Esophagus muscularis mucosa (tissue), 4 donors: ENCODE data around the gene APH1B. TPM values are rescaled to one million over a fixed set of nuclear protein-coding genes. Genes with fewer than 3 reads are reported as not detected.

Experiments used
- DNase-seq: peaks from one replicate; pipeline ENCODE4 v3.0.0-alpha.2; 2017; ENCODE audit errors: extremely low spot score
- H3K27ac ChIP-seq, 4 donors: fragments of 200-600 bp; sonication (generic); replicated peaks in 1 of 4; 1 replicate in 3 of 4; 2 replicates in 1 of 4; pipeline ENCODE4 v1.5.1; 2016 to 2019; ENCODE audit warnings: mild to moderate bottlenecking in 1 of 4
- H3K27me3 ChIP-seq, 4 donors: fragments of 200-600 bp; sonication (generic); one replicate each; pipeline versions ENCODE4 v1.5.1 to v1.6.0; 2016 to 2019
- H3K36me3 ChIP-seq, 4 donors: fragments of 200-600 bp; sonication (generic); one replicate each; pipeline ENCODE4 v1.5.1; 2016 to 2019
- H3K4me1 ChIP-seq, 4 donors: fragments of 200-600 bp; sonication (generic); one replicate each; pipeline ENCODE4 v1.5.1; 2016 to 2019
- H3K4me3 ChIP-seq, 4 donors: fragments of 200-600 bp; sonication (generic); 1 replicate in 2 of 4; 2 replicates in 2 of 4; pipeline ENCODE4 v1.5.1; 2016 to 2019; ENCODE audit warnings: mild to moderate bottlenecking in 4 of 4, moderate library complexity in 1 of 4
- H3K9me3 ChIP-seq, 4 donors: fragments of 200-600 bp; sonication (generic); 1 replicate in 3 of 4; 2 replicates in 1 of 4; pipeline ENCODE4 v1.5.1; 2016 to 2019
- CTCF ChIP-seq, 3 experiments: fragments of 200-600 bp in 2 of 3; fragments of 450-650 bp in 1 of 3; sonication (generic) in 2 of 3; IDR thresholded peaks; one replicate each; pipeline ENCODE4 v1.5.1; 2017 to 2019; ENCODE audit warnings: antibody characterized with exemption in 3 of 3, mild to moderate bottlenecking in 2 of 3, moderate library complexity in 1 of 3
- EP300 ChIP-seq: sonication (generic); formaldehyde crosslinking; IDR thresholded peaks from one replicate; pipeline ENCODE4 v1.6.1; 2017; ENCODE audit warnings: antibody characterized with exemption
- POLR2A ChIP-seq: fragments of 450-650 bp; IDR thresholded peaks from one replicate; pipeline ENCODE4 v1.6.1; 2017; ENCODE audit warnings: antibody characterized with exemption, moderate library complexity, mild to moderate bottlenecking, low read depth
- POLR2AphosphoS5 ChIP-seq, 2 donors: sonication (generic); formaldehyde crosslinking; IDR thresholded peaks; one replicate each; pipeline ENCODE4 v1.6.1; 2017; ENCODE audit warnings: antibody characterized with exemption in 2 of 2
- WGBS: methylation state at CpG from one replicate; pipeline ENCODE4 v1.1.5; 2018; 5-methylcytosine and 5-hydroxymethylcytosine counted together
- intact Hi-C: fragments of 100-400 bp; cut with DNase I; formaldehyde crosslinking; loops from one replicate; pipeline ENCODE4 v1.15.1; 2023
- total RNA-seq, 4 donors: library from RNA; depleted of rRNA; stranded (reverse); fragments of >200 nt; gene quantifications; one replicate each; pipeline versions ENCODE4 v1.1.0 to v1.2.1, GENCODE V29; 2016

Gene APH1B
- total RNA-seq, 4 donors from 2014 or later: 7.5 to 9.4 (median 8.9) TPM

GRCh38 chr15:63308491-63308890, 31.1 kb downstream of the APH1B start:
- Histone ChIP-seq H3K9me3 (no peaks in the 10 kb centered on the region), H3K27ac (no peak overlapping the region), H3K36me3 (peaks cover 6 to 42% (median 21%) of the 10 kb centered on the region in 4 donors), H3K4me1 (no peaks in the 10 kb centered on the region), H3K27me3 (no peaks in the 10 kb centered on the region), H3K4me3 (no peak overlapping the region)
- 78% methylated on average over 4 of the region's 4 CpGs for WGBS
- no peak for DNase-seq
- no peak for TF ChIP-seq CTCF (IDR thresholded peaks at IDR 0.05)
- no peak for TF ChIP-seq POLR2A
- TF ChIP-seq POLR2AphosphoS5 (IDR thresholded peaks at IDR 0.05): no peak
- TF ChIP-seq EP300: no peak
- intact Hi-C loops: no loop called here

- H3K27me3 ChIP-seq: no peaks in the 10 kb centered on the region
- no peaks in the 10 kb centered on the region for H3K9me3 ChIP-seq
- peaks cover 6 to 38% (median 18%) of the 10 kb centered on the region in 4 donors for H3K36me3 ChIP-seq
- H3K4me1 ChIP-seq: no peaks in the 10 kb centered on the region
- no peak overlapping the region for H3K4me3 ChIP-seq
- 83% methylated on average over 2 of the region's 2 CpGs for WGBS
- TF ChIP-seq POLR2AphosphoS5 (IDR thresholded peaks at IDR 0.05) (no peak), CTCF (IDR thresholded peaks at IDR 0.05) (no peak)
- intact Hi-C loops: no loop called here
- no peak overlapping the region for H3K27ac ChIP-seq
- DNase-seq: no peak
Observed at GRCh38 chr15:63308947-63309346, 31.5 kb downstream of the APH1B start.

GRCh38 chr15:63310646-63311045, 33.2 kb downstream of the APH1B start:
- Histone ChIP-seq H3K27ac (no peak overlapping the region), H3K4me3 (no peak overlapping the region), H3K27me3 (no peaks in the 10 kb centered on the region), H3K36me3 (peaks cover 4 to 21% (median 11%) of the 10 kb centered on the region in 4 donors), H3K4me1 (no peaks in the 10 kb centered on the region), H3K9me3 (no peaks in the 10 kb centered on the region)
- DNase-seq: no peak
- whole genome bisulfite sequencing: 91% methylated on average over 3 of the region's 3 CpGs
- TF ChIP-seq POLR2AphosphoS5 (IDR thresholded peaks at IDR 0.05) (no peak), POLR2A (no peak), EP300 (no peak), CTCF (IDR thresholded peaks at IDR 0.05) (no peak)
- intact Hi-C loops: no loop called here

GRCh38 chr15:63312286-63312685, 34.9 kb downstream of the APH1B start:
- no peaks in the 10 kb centered on the region for H3K4me1 ChIP-seq
- H3K9me3 ChIP-seq: no peaks in the 10 kb centered on the region
- TF ChIP-seq CTCF (IDR thresholded peaks at IDR 0.05) (no peak), POLR2AphosphoS5 (IDR thresholded peaks at IDR 0.05) (no peak), EP300 (no peak), POLR2A (no peak)
- no peaks in the 10 kb centered on the region for H3K27me3 ChIP-seq
- H3K27ac ChIP-seq: no peak overlapping the region
- peaks cover 0 to 4% (median 0%) of the 10 kb centered on the region in 4 donors for H3K36me3 ChIP-seq
- DNase-seq: no peak
- WGBS: 94% methylated on average over 1 of the region's 1 CpG
- no peak overlapping the region for H3K4me3 ChIP-seq
- intact Hi-C loops: no loop called here

- H3K27ac ChIP-seq: no peak overlapping the region
- H3K27me3 ChIP-seq: no peaks in the 10 kb centered on the region
- TF ChIP-seq POLR2AphosphoS5 (IDR thresholded peaks at IDR 0.05): no peak
- TF ChIP-seq POLR2A: no peak
- TF ChIP-seq EP300: no peak
- no peak for TF ChIP-seq CTCF (IDR thresholded peaks at IDR 0.05)
- WGBS: 88% methylated on average over 4 of the region's 4 CpGs
- no peaks in the 10 kb centered on the region for H3K36me3 ChIP-seq
- no peak overlapping the region for H3K4me3 ChIP-seq
- H3K4me1 ChIP-seq: no peaks in the 10 kb centered on the region
- no peaks in the 10 kb centered on the region for H3K9me3 ChIP-seq
- no peak for DNase-seq
- intact Hi-C loops: no loop called here
Observed at GRCh38 chr15:63313825-63314224, 36.4 kb downstream of the APH1B start.
